H1 (cell line): ENCODE measurements around the gene CTU1. TPM values are rescaled to one million over a fixed set of nuclear protein-coding genes. Genes with fewer than 3 reads are reported as not detected.

ENCODE experiments used
- CTCF ChIA-PET: fragments of 300-600 bp; sonication (Branson Sonifier 250); formaldehyde crosslinking; loops from one replicate; lab custom pipeline; 2021; ENCODE audit not compliant: partially characterized antibody; lab: Charles Lee
- POLR2A ChIA-PET: fragments of 300-600 bp; sonication (Branson Sonifier 250); formaldehyde crosslinking; loops from one replicate; lab custom pipeline; 2021; ENCODE audit warnings: inconsistent platforms; ENCODE audit not compliant: partially characterized antibody; lab: Charles Lee
- DNase-seq, 2 experiments: peaks; one replicate each; pipeline versions ENCODE4 v3.0.0 to v3.0.0-alpha.2; 2010 to 2022; ENCODE audit warnings: low spot score in 2 of 2, low read depth in 1 of 2, mixed read lengths in 1 of 2
- FAIRE-seq: peaks from 2 replicates; lab custom pipeline; 2011; peaks lifted over from hg19 to GRCh38; lab: Jason Lieb, UNC
- H2AFZ ChIP-seq: 2 replicates; pipeline ENCODE4 v1.8.1; 2012; ENCODE audit warnings: low read length, inconsistent platforms
- H2AK5ac ChIP-seq: 2 replicates; pipeline ENCODE4 v1.6.1; 2013; ENCODE audit warnings: low read depth, low read length
- H2BK120ac ChIP-seq: replicated peaks from 2 replicates; pipeline ENCODE3; 2013; ENCODE audit warnings: low read depth, low read length, inconsistent platforms
- H2BK12ac ChIP-seq: 2 replicates; pipeline ENCODE4 v1.6.1; 2013; ENCODE audit warnings: low read depth, low read length
- H2BK15ac ChIP-seq: 2 replicates; pipeline ENCODE4 v1.6.1; 2013; ENCODE audit warnings: low read length
- H2BK20ac ChIP-seq: 2 replicates; pipeline ENCODE4 v1.6.1; 2013; ENCODE audit warnings: low read length
- H2BK5ac ChIP-seq: 2 replicates; pipeline ENCODE4 v1.6.1; 2013; ENCODE audit warnings: low read depth, low read length
- H3K14ac ChIP-seq: 2 replicates; pipeline ENCODE4 v1.6.1; 2013; ENCODE audit warnings: inconsistent platforms; ENCODE audit not compliant: insufficient read length
- H3K18ac ChIP-seq: 2 replicates; pipeline ENCODE4 v1.6.1; 2013; ENCODE audit warnings: low read length; ENCODE audit errors: extremely low read depth
- H3K23ac ChIP-seq: 2 replicates; pipeline ENCODE4 v1.6.1; 2013; ENCODE audit warnings: inconsistent platforms; ENCODE audit not compliant: insufficient read length
- H3K23me2 ChIP-seq: 2 replicates; pipeline ENCODE4 v1.6.1; 2013; ENCODE audit warnings: low read depth, low read length
- H3K27ac ChIP-seq: 2 replicates; pipeline ENCODE4 v1.6.1; 2011; ENCODE audit warnings: low read depth, low read length, inconsistent platforms
- H3K27me3 ChIP-seq, 4 experiments: replicated peaks in 1 of 4; 1 replicate in 1 of 4; 2 replicates in 3 of 4; pipeline versions ENCODE4 v1.6.1 to v1.8.1; 2011 to 2013; ENCODE audit warnings: low read length in 3 of 4, mild to moderate bottlenecking in 3 of 4, inconsistent platforms in 2 of 4, mixed read lengths in 2 of 4, moderate library complexity in 1 of 4; ENCODE audit not compliant: control insufficient read depth in 3 of 4, insufficient read depth in 3 of 4; ENCODE audit errors: extremely low read depth in 1 of 4
- H3K36me3 ChIP-seq, 4 experiments: 2 replicates each; pipeline versions ENCODE4 v1.6.1 to v1.8.1; 2011 to 2013; ENCODE audit warnings: mild to moderate bottlenecking in 4 of 4, low read length in 3 of 4, moderate library complexity in 2 of 4, control low read depth in 1 of 4, inconsistent platforms in 1 of 4; ENCODE audit not compliant: insufficient read depth in 4 of 4, control insufficient read depth in 2 of 4
- H3K4ac ChIP-seq: replicated peaks from 2 replicates; pipeline ENCODE3; 2013; ENCODE audit warnings: low read length, low read depth, mixed read lengths, inconsistent platforms; ENCODE audit not compliant: insufficient read length
- H3K4me1 ChIP-seq, 4 experiments: replicated peaks in 1 of 4; 1 replicate in 1 of 4; 2 replicates in 3 of 4; pipeline versions ENCODE4 v1.6.1 to v1.8.1; 2011 to 2013; ENCODE audit warnings: low read length in 3 of 4, inconsistent platforms in 2 of 4, mixed read lengths in 1 of 4; ENCODE audit not compliant: insufficient read depth in 4 of 4, control insufficient read depth in 3 of 4
- H3K4me2 ChIP-seq, 2 experiments: 2 replicates each; pipeline versions ENCODE4 v1.6.1 to v1.8.1; 2011 to 2013; ENCODE audit warnings: low read depth in 2 of 2, low read length in 2 of 2, control low read depth in 1 of 2, inconsistent platforms in 1 of 2, mild to moderate bottlenecking in 1 of 2; ENCODE audit not compliant: insufficient read depth in 1 of 2
- H3K4me3 ChIP-seq, 4 experiments: fragments of 200-600, 300-600 bp in 1 of 4; sonication (generic), shearing (Covaris generic), sonication (Bioruptor Twin) in 1 of 4; 2 replicates each; pipeline versions ENCODE4 v1.5.1 to v1.8.1; 2011 to 2016; ENCODE audit warnings: low read length in 4 of 4, low read depth in 3 of 4, control low read depth in 2 of 4, inconsistent platforms in 2 of 4, mild to moderate bottlenecking in 2 of 4, mixed read lengths in 1 of 4, moderate library complexity in 1 of 4; ENCODE audit not compliant: insufficient read depth in 2 of 4; ENCODE audit errors: extremely low read depth in 1 of 4
- H3K56ac ChIP-seq: replicated peaks from 2 replicates; pipeline ENCODE3; 2013; ENCODE audit warnings: low read depth, mild to moderate bottlenecking, mixed read lengths, low read length, inconsistent platforms; ENCODE audit not compliant: insufficient read length
- H3K79me1 ChIP-seq: 2 replicates; pipeline ENCODE4 v1.6.1; 2013; ENCODE audit warnings: low read depth, low read length, control low read depth
- H3K79me2 ChIP-seq, 2 experiments: 2 replicates each; pipeline versions ENCODE4 v1.6.1 to v1.8.1; 2012 to 2013; ENCODE audit warnings: low read length in 2 of 2, mild to moderate bottlenecking in 2 of 2, inconsistent platforms in 1 of 2; ENCODE audit not compliant: insufficient read depth in 2 of 2, control insufficient read depth in 1 of 2
- H3K9ac ChIP-seq, 4 experiments: replicated peaks in 1 of 4; 1 replicate in 1 of 4; 2 replicates in 3 of 4; pipeline versions ENCODE4 v1.6.1 to v1.8.1; 2011 to 2013; ENCODE audit warnings: low read depth in 3 of 4, low read length in 3 of 4, control low read depth in 2 of 4, mild to moderate bottlenecking in 2 of 4, moderate library complexity in 2 of 4, inconsistent platforms in 1 of 4; ENCODE audit errors: extremely low read depth in 1 of 4
- H3K9me3 ChIP-seq, 2 experiments: 2 replicates each; pipeline versions ENCODE4 v1.6.1 to v1.8.1; 2012 to 2013; ENCODE audit warnings: mild to moderate bottlenecking in 2 of 2, moderate library complexity in 2 of 2, control low read depth in 1 of 2, inconsistent platforms in 1 of 2, low read depth in 1 of 2, low read length in 1 of 2, mixed read lengths in 1 of 2; ENCODE audit not compliant: insufficient read depth in 2 of 2
- H4K20me1 ChIP-seq, 2 experiments: replicated peaks in 1 of 2; 2 replicates each; pipeline versions ENCODE3 to v1.8.1; 2011 to 2013; ENCODE audit warnings: inconsistent platforms in 2 of 2, low read length in 2 of 2, mild to moderate bottlenecking in 1 of 2; ENCODE audit not compliant: insufficient read depth in 2 of 2, control insufficient read depth in 1 of 2
- H4K5ac ChIP-seq: 2 replicates; pipeline ENCODE4 v1.6.1; 2013; ENCODE audit warnings: low read length, low read depth, mixed read lengths, inconsistent platforms; ENCODE audit not compliant: insufficient read length
- H4K8ac ChIP-seq: 2 replicates; pipeline ENCODE4 v1.8.0; 2013; ENCODE audit warnings: mild to moderate bottlenecking, moderate library complexity, low read length, inconsistent platforms; ENCODE audit not compliant: insufficient read depth; ENCODE audit errors: extremely low read depth
- H4K91ac ChIP-seq: replicated peaks from 2 replicates; pipeline ENCODE3; 2013; ENCODE audit warnings: low read length, mixed read lengths, inconsistent platforms; ENCODE audit not compliant: insufficient read length
- BCL11A ChIP-seq, 2 experiments: IDR thresholded peaks; one replicate each; pipeline ENCODE4 v1.6.1; 2011; ENCODE audit warnings: low read depth in 2 of 2, low read length in 2 of 2, mild to moderate bottlenecking in 2 of 2
- CREB1 ChIP-seq: IDR thresholded peaks from 2 replicates; pipeline ENCODE4 v1.6.1; 2012; ENCODE audit warnings: inconsistent platforms
- EGR1 ChIP-seq: IDR thresholded peaks from 2 replicates; pipeline ENCODE4 v1.6.1; 2011; ENCODE audit warnings: low read depth, low read length, borderline replicate concordance
- HDAC2 ChIP-seq, 2 experiments: fragments of 300-600 bp in 1 of 2; sonication (generic) in 1 of 2; IDR thresholded peaks; 2 replicates each; pipeline ENCODE4 v1.6.1; 2011 to 2012; ENCODE audit warnings: low read depth in 2 of 2, low read length in 2 of 2, mild to moderate bottlenecking in 2 of 2, moderate library complexity in 2 of 2, borderline replicate concordance in 1 of 2, inconsistent platforms in 1 of 2
- JUND ChIP-seq: IDR thresholded peaks from 2 replicates; pipeline ENCODE4 v1.6.1; 2011; ENCODE audit warnings: mild to moderate bottlenecking, improper control_type of control experiment, low read length
- KDM5A ChIP-seq: fragments of 200-600 bp; IDR thresholded peaks from 2 replicates; pipeline ENCODE4 v1.7.1; 2012; ENCODE audit warnings: mild to moderate bottlenecking, low read length, inconsistent platforms, mixed read lengths
- MAX ChIP-seq: IDR thresholded peaks from 2 replicates; pipeline ENCODE4 v1.6.1; 2012; ENCODE audit warnings: inconsistent platforms
- PHF8 ChIP-seq: fragments of 200-600 bp; sonication (generic); conservative IDR thresholded peaks from 2 replicates; pipeline ENCODE4 v1.7.1; 2012; ENCODE audit warnings: low read depth, mild to moderate bottlenecking, inconsistent platforms, low read length, moderate library complexity
- SP2 ChIP-seq: IDR thresholded peaks from 2 replicates; pipeline ENCODE4 v1.6.1; 2012; ENCODE audit warnings: mild to moderate bottlenecking, low read length, inconsistent platforms
- YY1 ChIP-seq: IDR thresholded peaks from 2 replicates; pipeline ENCODE4 v1.6.1; 2011; ENCODE audit warnings: low read depth, mild to moderate bottlenecking, low read length
- WGBS, 2 experiments: shearing (Covaris generic) in 1 of 2; methylation state at CpG; one replicate each; pipeline versions ENCODE4 v1.1.6 to v1.1.7; 2013 to 2015; ENCODE audit warnings: low lambda C conversion rate in 2 of 2, mixed read lengths in 2 of 2, inconsistent platforms in 1 of 2, low coverage in 1 of 2, missing lambda C conversion rate in 1 of 2; ENCODE audit not compliant: insufficient replicate concordance in 2 of 2, insufficient coverage in 1 of 2, insufficient read length in 1 of 2; ENCODE audit errors: extremely low coverage in 1 of 2, missing lambda C conversion rate in 1 of 2; 5-methylcytosine and 5-hydroxymethylcytosine counted together
- polyA plus RNA-seq, 7 experiments: library from polyadenylated mRNA; depleted of rRNA in 3 of 7; stranded (reverse) in 5 of 7; unstranded in 2 of 7; fragments of >200 nt in 5 of 7; fragments of 200-250 nt in 2 of 7; gene quantifications; 1 replicate in 5 of 7; 2 replicates in 1 of 7; 4 replicates in 1 of 7; pipeline versions ENCODE4 v1.2.1 to v1.2.3, GENCODE V29; 2011 to 2013; ENCODE audit warnings: missing spikeins in 2 of 7, mixed read lengths in 2 of 7
- total RNA-seq: library from RNA; stranded (reverse); fragmentation: NEBNext Ultra II Directional; extraction: Animal tissue kit (Norgen Biotek cat#: 25700); gene quantifications from 2 replicates; pipeline ENCODE4 v1.2.1, GENCODE V29; 2021

CTU1 gene
- total and polyA plus RNA-seq, 2 of the 8 experiments (the other 6 are each of a cell fraction or from before 2014, with no cell fraction given) = 4.6 to 7.2 TPM

GRCh38 chr19:51100601-51101000 is 7.6 kb downstream of the CTU1 start:
- Histone ChIP-seq H3K4ac (no peak overlapping the region), H3K27me3 (no peaks in the 10 kb centered on the region; a peak in 1 of 7 replicates), H2AFZ (no peak overlapping the region), H3K23me2 (no peaks in the 10 kb centered on the region), H3K14ac (no peak overlapping the region), H2BK5ac (no peak overlapping the region), H4K91ac (no peak overlapping the region), H3K79me2 (no peaks in the 10 kb centered on the region), H3K4me2 (no peak overlapping the region), H3K18ac (no peak overlapping the region), H3K9ac (no peak overlapping the region), H2AK5ac (no peak overlapping the region), H2BK20ac (no peak overlapping the region), H2BK15ac (no peak overlapping the region), H4K5ac (no peak overlapping the region), H2BK12ac (no peak overlapping the region), H3K23ac (no peak overlapping the region), H3K79me1 (peaks cover 3% of the 10 kb centered on the region), H3K4me3 (no peak overlapping the region), H3K27ac (no peak overlapping the region), H2BK120ac (no peak overlapping the region), H3K56ac (no peak overlapping the region), H4K8ac (no peak overlapping the region), H4K20me1 (peaks cover 2 to 3% of the 10 kb centered on the region in 2 experiments), H3K4me1 (peaks cover 0 to 3% (median under 1%) of the 10 kb centered on the region in 4 experiments; a peak in 1 of 7 replicates), H3K36me3 (peaks cover 0 to 7% (median 1%) of the 10 kb centered on the region in 4 experiments; a peak in 4 of 8 replicates), H3K9me3 (no peaks in the 10 kb centered on the region)
- ChIA-PET CTCF (interaction anchor here (0.6 to 1.7 kb wide), 6 partner anchors 13 to 178 kb away, joined by 3 to 6 read pairs (median 4); no protein-coding TSS in a partner anchor), POLR2A (interaction anchor here (1.1 kb wide), 1 partner anchor 178 kb away, joined by 3 read pairs; no protein-coding TSS in a partner anchor)
- no peak for TF ChIP-seq MAX
- TF ChIP-seq JUND = no peak
- no peak for TF ChIP-seq EGR1
- TF ChIP-seq CREB1 = no peak
- no peak for TF ChIP-seq BCL11A (IDR thresholded peaks at IDR 0.05; ENCODE audit: low read depth in 2 of 2, low read length in 2 of 2)
- TF ChIP-seq YY1 = no peak
- TF ChIP-seq PHF8 = no peak
- no peak for TF ChIP-seq SP2
- TF ChIP-seq HDAC2 (IDR thresholded peaks at IDR 0.05; ENCODE audit: borderline replicate concordance in 1 of 2, low read depth in 2 of 2, low read length in 2 of 2) = no peak
- TF ChIP-seq KDM5A = no peak
- 78% methylated on average over 3 of the region's 3 CpGs; no CpG with 5 or more reads in 1 of the 2 experiments for WGBS, 2 experiments
- FAIRE-seq = no peak
- DNase-seq = no peak
